HEK293T (cell line): ENCODE data around the gene PCGF3.

Source experiments
- CTCF ChIA-PET: fragments of 350-600 bp; formaldehyde crosslinking; extraction: SDS; loops from one replicate; lab custom pipeline; 2021; ENCODE audit warnings: antibody characterized with exemption, inconsistent platforms; lab: Yijun Ruan, JAX
- POLR2A ChIA-PET: fragments of 350-600 bp; formaldehyde crosslinking; extraction: SDS; loops from one replicate; lab custom pipeline; 2020; ENCODE audit warnings: antibody characterized with exemption, inconsistent platforms; lab: Yijun Ruan, JAX
- DNase-seq: peaks from one replicate; pipeline ENCODE4 v3.0.0; 2012; ENCODE audit warnings: mixed read lengths; ENCODE audit errors: extremely low spot score
- ARNT ChIP-seq: fragments of 450-650 bp; IDR thresholded peaks from 2 replicates; pipeline ENCODE4 v1.6.1; 2017; ENCODE audit warnings: mild to moderate bottlenecking
- BHLHE40 ChIP-seq: fragments of 450-650 bp; IDR thresholded peaks from 2 replicates; pipeline ENCODE4 v1.6.1; 2016; ENCODE audit warnings: mild to moderate bottlenecking, moderate library complexity, borderline replicate concordance
- CTBP1 ChIP-seq: fragments of 450-650 bp; IDR thresholded peaks from 2 replicates; pipeline ENCODE4 v1.6.1; 2016; ENCODE audit warnings: borderline replicate concordance
- ELF4 ChIP-seq: fragments of 450-650 bp; IDR thresholded peaks from 2 replicates; pipeline ENCODE4 v1.6.1; 2017; ENCODE audit warnings: antibody characterized with exemption
- FOXA1 ChIP-seq: fragments of 450-650 bp; IDR thresholded peaks from 2 replicates; pipeline ENCODE4 v1.6.1; 2016; ENCODE audit warnings: mild to moderate bottlenecking
- FOXK2 ChIP-seq: fragments of 450-650 bp; IDR thresholded peaks from 2 replicates; pipeline ENCODE4 v1.6.1; 2016; ENCODE audit warnings: mild to moderate bottlenecking
- FOXM1 ChIP-seq: fragments of 450-650 bp; IDR thresholded peaks from 2 replicates; pipeline ENCODE4 v1.6.1; 2017; ENCODE audit warnings: mild to moderate bottlenecking, borderline replicate concordance
- L3MBTL2 ChIP-seq: fragments of 450-650 bp; conservative IDR thresholded peaks from 2 replicates; pipeline ENCODE4 v1.6.1; 2016; ENCODE audit warnings: mild to moderate bottlenecking
- LEF1 ChIP-seq: fragments of 450-650 bp; IDR thresholded peaks from 2 replicates; pipeline ENCODE4 v1.6.1; 2017; ENCODE audit warnings: mild to moderate bottlenecking, borderline replicate concordance
- NFRKB ChIP-seq: fragments of 450-650 bp; IDR thresholded peaks from 2 replicates; pipeline ENCODE4 v1.6.1; 2016; ENCODE audit warnings: mild to moderate bottlenecking, moderate library complexity
- SP1 ChIP-seq: fragments of 450-650 bp; IDR thresholded peaks from 2 replicates; pipeline ENCODE4 v1.6.1; 2017
- SUZ12 ChIP-seq: fragments of 450-650 bp; IDR thresholded peaks from 2 replicates; pipeline ENCODE4 v1.6.1; 2016; ENCODE audit warnings: mild to moderate bottlenecking
- TARDBP ChIP-seq: fragments of 450-650 bp; IDR thresholded peaks from 2 replicates; pipeline ENCODE4 v1.6.1; 2016
- ZNF384 ChIP-seq: fragments of 450-650 bp; IDR thresholded peaks from 2 replicates; pipeline ENCODE4 v1.6.1; 2016
- TF ChIP-seq, protein P1 (sequence below): fragments of 450-650 bp; IDR thresholded peaks from 2 replicates; pipeline ENCODE4 v1.6.1; 2016

Gene PCGF3

DNA sequence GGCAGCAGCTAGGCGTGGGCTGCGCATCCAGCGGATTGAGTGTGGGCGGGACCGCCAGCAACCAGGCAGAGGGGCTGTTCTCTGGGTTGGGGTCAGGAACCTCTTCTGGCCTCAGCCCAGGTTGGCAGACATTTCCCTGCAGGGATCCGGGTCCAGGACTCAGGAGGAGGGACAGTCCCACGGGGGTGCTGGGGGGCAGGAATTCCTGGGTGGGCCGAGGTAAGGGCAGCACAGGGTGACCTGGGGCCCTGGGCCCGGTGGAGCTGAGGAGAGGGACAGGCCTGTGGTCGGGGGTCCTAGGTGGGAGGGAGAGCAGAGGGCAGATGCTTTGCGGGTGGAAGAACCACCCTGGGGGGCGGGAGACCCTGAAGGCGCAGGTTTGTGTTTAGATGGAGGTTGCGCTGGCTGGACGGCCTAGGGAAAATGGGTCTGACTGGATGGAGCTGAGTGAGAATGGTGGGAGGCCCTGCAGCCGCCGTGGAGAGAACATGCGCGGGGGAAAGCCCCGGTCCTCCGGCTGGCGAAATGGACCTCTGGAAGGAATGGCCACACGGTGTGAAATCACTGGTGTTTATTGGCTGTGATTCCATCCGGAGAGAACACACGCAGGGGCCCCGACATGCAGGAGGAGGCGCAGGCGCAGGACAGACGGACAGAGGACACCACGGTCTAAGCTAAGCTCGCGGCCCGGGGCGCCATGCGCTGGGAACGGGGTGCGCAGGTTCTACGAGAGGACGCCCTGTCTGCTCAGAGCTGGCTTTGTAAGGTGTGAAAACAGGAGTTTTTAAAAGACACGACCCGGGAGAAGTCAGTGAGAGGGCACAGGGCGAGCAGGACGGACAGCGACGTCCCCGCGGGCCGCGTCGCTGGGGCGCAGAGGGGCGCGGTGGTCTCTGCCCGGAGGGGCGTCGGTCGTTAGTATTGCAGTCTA is 79.0 kb downstream of the PCGF3 start:
- TF ChIP-seq LEF1 (no peak), ZNF384 (no peak), CTBP1 (no peak)
- POLR2A ChIA-PET = no interaction called here
- CTCF ChIA-PET = no interaction called here
- no peak for DNase-seq

- POLR2A ChIA-PET = no interaction called here
- TF ChIP-seq ARNT = no peak
- CTCF ChIA-PET = no interaction called here
- DNase-seq = no peak
Measured at GRCh38 chr4:785332-786073, 79.9 kb downstream of the PCGF3 start.

- TF ChIP-seq SUZ12 = no peak
- no peak for TF ChIP-seq ELF4
- TF ChIP-seq SP1 = no peak
- TF ChIP-seq FOXA1 = no peak
- no peak for TF ChIP-seq BHLHE40
- TF ChIP-seq TARDBP = no peak
- TF ChIP-seq ARNT = no peak
- no peak for TF ChIP-seq ZNF384
- TF ChIP-seq, protein P1, sequence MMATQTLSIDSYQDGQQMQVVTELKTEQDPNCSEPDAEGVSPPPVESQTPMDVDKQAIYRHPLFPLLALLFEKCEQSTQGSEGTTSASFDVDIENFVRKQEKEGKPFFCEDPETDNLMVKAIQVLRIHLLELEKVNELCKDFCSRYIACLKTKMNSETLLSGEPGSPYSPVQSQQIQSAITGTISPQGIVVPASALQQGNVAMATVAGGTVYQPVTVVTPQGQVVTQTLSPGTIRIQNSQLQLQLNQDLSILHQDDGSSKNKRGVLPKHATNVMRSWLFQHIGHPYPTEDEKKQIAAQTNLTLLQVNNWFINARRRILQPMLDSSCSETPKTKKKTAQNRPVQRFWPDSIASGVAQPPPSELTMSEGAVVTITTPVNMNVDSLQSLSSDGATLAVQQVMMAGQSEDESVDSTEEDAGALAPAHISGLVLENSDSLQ = no peak
- no peak for TF ChIP-seq FOXK2
- no peak for TF ChIP-seq CTBP1
- TF ChIP-seq L3MBTL2 = no peak
- TF ChIP-seq FOXM1 = no peak
- TF ChIP-seq NFRKB = no peak
- no peak for DNase-seq
- ChIA-PET CTCF (no interaction called here), POLR2A (no interaction called here)
Measured at GRCh38 chr4:786074-786741, 80.6 kb downstream of the PCGF3 start.

- TF ChIP-seq FOXA1 = no peak
- no peak for DNase-seq
- ChIA-PET CTCF (interaction anchor here (0.6 kb wide), 1 partner anchor 103 kb away, joined by 3 read pairs; no protein-coding TSS in a partner anchor), POLR2A (no interaction called here)
Measured at GRCh38 chr4:786861-787300, 81.2 kb downstream of the PCGF3 start.

DNA sequence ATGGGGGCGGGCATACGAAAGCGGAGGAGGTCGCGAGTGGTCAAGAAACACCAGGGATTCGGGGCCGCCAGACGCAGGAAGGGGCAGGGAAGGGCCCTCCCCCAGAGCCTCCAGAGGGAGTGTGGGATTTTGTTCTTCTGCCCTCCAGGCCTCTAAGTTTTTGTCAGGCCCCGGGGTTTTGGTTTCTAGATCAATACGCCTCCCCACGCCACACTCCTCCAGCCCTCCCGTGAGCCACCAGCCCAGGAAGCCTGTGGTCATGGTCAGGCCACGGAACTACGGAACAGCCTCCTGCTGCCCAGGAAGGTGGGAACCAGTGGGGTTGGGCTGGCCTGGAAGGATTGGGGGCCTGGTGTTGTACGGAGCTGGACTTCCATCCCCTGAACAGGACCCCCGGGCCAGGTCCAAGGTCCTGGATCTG is 81.9 kb downstream of the PCGF3 start:
- TF ChIP-seq BHLHE40 = no peak
- TF ChIP-seq FOXK2 = no peak
- no peak for TF ChIP-seq ARNT
- TF ChIP-seq CTBP1 = no peak
- no peak for TF ChIP-seq ELF4
- CTCF ChIA-PET = no interaction called here
- no peak for DNase-seq
- POLR2A ChIA-PET = no interaction called here

DNA sequence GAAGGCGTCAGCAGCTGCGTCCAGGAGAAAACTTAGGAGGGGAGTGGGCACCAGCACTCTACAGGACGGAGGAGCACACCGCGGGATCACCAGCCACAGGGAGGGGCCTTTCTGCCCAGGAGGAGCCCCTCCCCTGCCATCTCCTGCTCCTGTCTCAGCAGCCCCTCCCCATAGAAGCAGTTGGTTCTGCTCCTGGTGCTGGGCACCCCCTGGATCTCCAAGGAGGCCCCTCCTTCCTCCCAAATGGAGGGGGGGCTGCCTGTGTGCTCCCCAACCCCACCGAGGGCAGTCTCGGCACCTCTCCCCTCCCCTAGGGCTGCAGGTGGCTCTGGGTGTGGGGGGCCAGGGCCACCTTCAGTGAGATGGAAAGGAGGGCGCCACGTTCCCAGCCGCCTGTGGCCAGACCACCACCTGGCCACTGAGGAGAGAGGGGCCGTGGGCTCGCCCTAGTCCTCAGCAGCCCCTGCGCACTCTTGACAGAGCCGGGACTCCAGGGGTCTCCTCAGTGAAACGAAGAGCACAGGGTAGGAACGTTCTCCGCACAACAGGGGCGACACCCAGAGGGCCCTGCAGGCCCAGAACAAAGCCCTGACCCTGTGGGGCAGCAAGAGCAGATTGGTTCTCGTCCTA is 82.5 kb downstream of the PCGF3 start:
- TF ChIP-seq FOXM1 (no peak), LEF1 (no peak)
- TF ChIP-seq, protein P1 = no peak
- DNase-seq = no peak
- POLR2A ChIA-PET = no interaction called here
- CTCF ChIA-PET = no interaction called here

DNA sequence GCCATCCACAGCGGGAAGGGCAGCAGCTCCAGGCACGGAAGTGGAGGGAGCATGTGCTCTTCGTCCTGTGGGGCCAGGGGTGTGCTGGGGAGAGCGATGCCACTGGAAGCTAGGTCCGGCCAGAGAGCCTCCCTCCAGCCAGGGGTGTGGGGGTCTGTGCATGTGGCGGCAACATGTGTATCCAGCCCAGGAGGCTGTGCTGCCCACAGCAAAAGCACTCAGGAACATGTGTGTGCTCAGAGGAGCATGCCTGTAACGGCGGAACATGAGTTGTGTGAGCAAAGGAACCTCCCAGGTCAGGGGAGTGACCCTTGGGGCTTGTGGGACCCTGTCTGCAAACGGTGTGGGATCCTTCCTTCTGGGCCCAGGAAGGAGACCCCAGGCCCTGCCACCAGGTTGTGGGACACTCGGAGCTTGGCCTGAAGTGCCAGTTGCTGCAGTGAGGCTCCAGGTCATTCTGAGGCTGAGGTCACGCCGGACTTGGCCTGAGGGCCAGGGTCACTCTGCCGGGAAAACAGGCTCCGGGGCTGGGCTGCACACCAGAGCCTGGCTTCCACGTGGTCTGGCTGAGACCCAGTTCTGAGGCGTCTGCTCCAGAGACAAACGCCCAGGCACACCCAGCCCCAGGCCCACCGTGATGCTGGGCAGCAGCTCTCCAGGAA is 83.1 kb downstream of the PCGF3 start:
- ChIA-PET CTCF (no interaction called here), POLR2A (no interaction called here)
- DNase-seq = no peak
- TF ChIP-seq CTBP1 = no peak
- no peak for TF ChIP-seq TARDBP
- no peak for TF ChIP-seq LEF1
- TF ChIP-seq FOXK2 = no peak
- TF ChIP-seq NFRKB = no peak
- TF ChIP-seq L3MBTL2 = no peak
- no peak for TF ChIP-seq ZNF384
- TF ChIP-seq ELF4 = no peak
- no peak for TF ChIP-seq BHLHE40
- TF ChIP-seq SUZ12 = no peak
- no peak for TF ChIP-seq SP1
- no peak for TF ChIP-seq FOXM1
- TF ChIP-seq, protein P1 = no peak
- TF ChIP-seq ARNT = no peak
- no peak for TF ChIP-seq FOXA1
